GM19372 (cell line): ENCODE measurements around the gene ANKFN1.
"Not testable (repeated sequence)": the region's sequence is repeated elsewhere in the genome, so short reads cannot be mapped to it uniquely, and the experiment has no call there.

Experiments used
- ATAC-seq: cut with Tn5 transposase; IDR thresholded peaks from one replicate; pipeline ENCODE4 v1.9.1; 2021; ENCODE audit warnings: mild to moderate bottlenecking, low read depth, moderate library complexity; ENCODE audit not compliant: unreplicated experiment

Gene ANKFN1

GRCh38 chr17:56324676-56325075 lies 171.4 kb downstream of the ANKFN1 start:
- ATAC-seq: no peak

GRCh38 chr17:56325313-56326000 lies 172.2 kb downstream of the ANKFN1 start:
- no peak for ATAC-seq

GRCh38 chr17:56326001-56326359 lies 172.7 kb downstream of the ANKFN1 start:
- no peak for ATAC-seq

- no peak for ATAC-seq
Measured at GRCh38 chr17:56347639-56348038, 194.4 kb downstream of the ANKFN1 start.

- no peak for ATAC-seq
Measured at GRCh38 chr17:56350592-56350991, 197.3 kb downstream of the ANKFN1 start.

GRCh38 chr17:56351675-56352074 lies 198.4 kb downstream of the ANKFN1 start:
- no peak for ATAC-seq

- no peak for ATAC-seq
Measured at GRCh38 chr17:56358651-56359050, 205.4 kb downstream of the ANKFN1 start.

- no peak for ATAC-seq
Measured at GRCh38 chr17:56359518-56359917, 206.2 kb downstream of the ANKFN1 start.

GRCh38 chr17:56367366-56367765 lies 214.1 kb downstream of the ANKFN1 start:
- ATAC-seq: no peak

- ATAC-seq: no peak
Measured at GRCh38 chr17:56373981-56374833, 220.9 kb downstream of the ANKFN1 start.

GRCh38 chr17:56389356-56389755 lies 236.1 kb downstream of the ANKFN1 start:
- no peak for ATAC-seq

- no peak for ATAC-seq
Measured at GRCh38 chr17:56392321-56392720, 239.0 kb downstream of the ANKFN1 start.

- ATAC-seq: no peak
Measured at GRCh38 chr17:56393156-56393555, 239.9 kb downstream of the ANKFN1 start.

GRCh38 chr17:56395787-56396186 lies 242.5 kb downstream of the ANKFN1 start:
- no peak for ATAC-seq

- ATAC-seq: no peak
Measured at GRCh38 chr17:56407086-56407485, 253.8 kb downstream of the ANKFN1 start.

GRCh38 chr17:56412356-56412755 lies 259.1 kb downstream of the ANKFN1 start:
- not testable (repeated sequence) for ATAC-seq

GRCh38 chr17:56416682-56417351 lies 263.5 kb downstream of the ANKFN1 start:
- ATAC-seq: no peak

GRCh38 chr17:56424005-56424404 lies 270.7 kb downstream of the ANKFN1 start:
- ATAC-seq: no peak

- ATAC-seq: no peak
Measured at GRCh38 chr17:56424543-56425044, 271.3 kb downstream of the ANKFN1 start.

GRCh38 chr17:56425483-56425882 lies 272.2 kb downstream of the ANKFN1 start:
- no peak for ATAC-seq

- no peak for ATAC-seq
Measured at GRCh38 chr17:56426901-56427300, 273.6 kb downstream of the ANKFN1 start.
